Stimulated activated CD4-positive, alpha-beta T cell treated with anti-CD3 and anti-CD28 coated beads, Interleukin-12 subunit alpha, Interleukin-12 subunit beta, amount 100 ng/mL, for 48 hours (primary cell): ENCODE measurements around the gene GPR63.

Experiments
- DNase-seq, 3 donors: peaks; one replicate each; pipeline ENCODE4 v3.0.0-alpha.2; 2020; ENCODE audit warnings: low read depth in 2 of 3, low spot score in 1 of 3

The GPR63 gene

DNA sequence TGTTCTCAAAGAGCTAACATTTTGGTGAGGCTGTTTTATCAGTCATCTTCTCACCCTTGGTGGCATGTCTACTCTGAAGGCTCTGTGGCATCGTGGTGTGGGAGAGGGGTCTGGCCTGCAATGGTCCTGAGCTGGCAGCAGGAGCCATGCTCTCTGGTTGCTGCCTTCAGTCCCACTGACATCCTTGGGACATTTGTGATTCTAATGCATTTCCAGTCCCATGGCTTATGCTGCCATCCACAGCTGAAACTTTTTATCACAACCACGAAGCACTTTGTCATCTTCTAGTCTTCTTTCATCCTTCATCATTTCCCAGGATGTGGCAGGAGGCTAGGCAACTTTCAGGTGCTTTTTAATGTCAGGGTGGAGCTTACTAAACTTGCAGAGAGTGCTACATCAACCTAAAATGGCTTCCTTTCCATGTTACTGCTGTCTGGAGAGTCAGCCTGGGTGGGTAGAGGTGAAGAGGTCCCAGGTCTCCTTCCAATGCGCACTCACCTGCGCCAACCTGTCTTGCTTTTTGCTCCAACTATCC, 77.1 kb downstream of the GPR63 start:
- DNase-seq, result no peak

DNA sequence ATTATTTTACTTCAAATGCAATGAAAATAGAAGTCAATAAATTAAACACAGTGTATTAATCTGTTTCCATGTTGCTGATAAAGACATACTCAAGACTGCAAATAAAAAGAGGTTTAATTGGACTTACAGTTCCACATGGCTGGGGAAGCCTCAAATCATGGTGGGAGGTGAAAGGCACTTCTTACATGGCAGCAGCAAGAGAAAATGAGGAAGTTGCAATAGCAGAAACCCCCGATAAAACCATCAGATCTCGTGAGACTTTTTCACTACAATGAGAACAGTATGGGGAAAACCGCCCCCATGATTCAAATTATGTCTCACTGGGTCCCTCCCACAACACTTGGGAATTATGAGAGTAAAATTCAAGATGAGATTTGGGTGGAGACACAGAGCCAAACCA, 82.2 kb downstream of the GPR63 start:
- no peak for DNase-seq

DNA sequence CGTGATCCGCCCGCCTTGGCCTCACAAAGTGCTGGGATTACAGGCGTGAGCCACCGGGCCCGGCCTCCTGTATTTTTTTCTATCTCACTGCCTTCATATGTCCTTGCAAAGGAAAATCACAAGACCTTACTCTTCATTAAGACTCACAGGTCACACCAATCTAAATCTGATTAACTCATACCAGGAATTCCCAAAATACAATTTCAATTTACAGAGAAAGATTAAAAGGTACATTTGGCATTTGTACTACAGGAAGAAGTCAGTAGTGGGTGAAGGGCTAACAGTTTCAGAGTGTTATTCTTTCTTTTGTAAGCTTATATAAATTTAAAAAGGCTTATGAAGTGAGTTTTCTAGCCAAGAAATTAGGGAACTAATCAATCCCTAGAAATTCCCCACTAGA, 87.4 kb downstream of the GPR63 start:
- DNase-seq, result no peak
